GM23338 (cell line): ENCODE results near the gene LCN6. TPM values are rescaled to one million over a fixed set of nuclear protein-coding genes. Genes with fewer than 3 reads are reported as not detected.

Experiments
- ATAC-seq: fragments of 200-7000 bp; cut with Tn5 transposase; 3 replicates; pipeline ENCODE4 v1.9.1; 2020
- DNase-seq: peaks from one replicate; pipeline ENCODE4 v3.0.0-alpha.2; 2015; ENCODE audit warnings: low spot score
- H2AFZ ChIP-seq: fragments of 200-600 bp; sonication (generic); 2 replicates; pipeline ENCODE4 v1.8.0; 2016; ENCODE audit warnings: antibody characterized with exemption, mild to moderate bottlenecking, moderate library complexity
- H3F3A ChIP-seq: fragments of 200-600 bp; sonication (generic); replicated peaks from 2 replicates; pipeline ENCODE4 v1.8.0; 2017; ENCODE audit warnings: antibody characterized with exemption, mixed run types, low read depth
- H3K27ac ChIP-seq: fragments of 200-600 bp; sonication (generic); 2 replicates; pipeline ENCODE4 v1.6.1; 2016; ENCODE audit warnings: low read depth
- H3K27me3 ChIP-seq: fragments of 200-600 bp; sonication (generic); 2 replicates; pipeline ENCODE4 v1.8.0; 2016; ENCODE audit warnings: mild to moderate bottlenecking, mixed run types, moderate library complexity; ENCODE audit not compliant: insufficient read depth
- H3K36me3 ChIP-seq: fragments of 200-600 bp; sonication (generic); 2 replicates; pipeline ENCODE4 v1.8.0; 2016; ENCODE audit warnings: mild to moderate bottlenecking; ENCODE audit not compliant: insufficient read depth
- H3K4me1 ChIP-seq: fragments of 200-600 bp; sonication (generic); 2 replicates; pipeline ENCODE4 v1.8.0; 2016; ENCODE audit warnings: mild to moderate bottlenecking, moderate library complexity; ENCODE audit not compliant: insufficient read depth
- H3K4me2 ChIP-seq: fragments of 200-600 bp; sonication (generic); 2 replicates; pipeline ENCODE4 v1.7.1; 2017; ENCODE audit warnings: mixed run types
- H3K4me3 ChIP-seq: fragments of 200-600 bp; sonication (generic); 2 replicates; pipeline ENCODE4 v1.6.1; 2016; ENCODE audit warnings: mixed run types
- H3K79me2 ChIP-seq: fragments of 200-600 bp; sonication (generic); replicated peaks from 2 replicates; pipeline ENCODE4 v1.8.0; 2017; ENCODE audit warnings: mild to moderate bottlenecking; ENCODE audit not compliant: insufficient read depth
- H3K9me2 ChIP-seq: fragments of 200-600 bp; sonication (generic); 2 replicates; pipeline ENCODE4 v1.8.0; 2017; ENCODE audit not compliant: insufficient read depth
- H4K20me1 ChIP-seq: fragments of 200-600 bp; sonication (generic); replicated peaks from 2 replicates; pipeline ENCODE4 v1.8.0; 2017; ENCODE audit warnings: mild to moderate bottlenecking; ENCODE audit not compliant: insufficient read depth
- H3K27ac Mint-ChIP-seq: 2 replicates; pipeline ENCODE4 v1.8.0; 2020; ENCODE audit warnings: inconsistent platforms, mild to moderate bottlenecking, moderate library complexity, mixed read lengths
- H3K27me3 Mint-ChIP-seq: 3 replicates; pipeline ENCODE4 v1.8.0; 2022; ENCODE audit warnings: low read depth, mild to moderate bottlenecking, moderate library complexity, mixed read lengths, inconsistent platforms; ENCODE audit not compliant: insufficient read depth, poor library complexity
- H3K36me3 Mint-ChIP-seq: 3 replicates; pipeline ENCODE4 v1.8.0; 2021; ENCODE audit warnings: low read depth, mild to moderate bottlenecking, inconsistent platforms, moderate library complexity, mixed read lengths
- H3K4me1 Mint-ChIP-seq: 3 replicates; pipeline ENCODE4 v1.8.0; 2020; ENCODE audit warnings: mild to moderate bottlenecking, inconsistent platforms, mixed read lengths
- H3K4me3 Mint-ChIP-seq: 3 replicates; pipeline ENCODE4 v1.8.0; 2021; ENCODE audit warnings: moderate library complexity, mild to moderate bottlenecking, inconsistent platforms, mixed read lengths
- H3K9me3 Mint-ChIP-seq: 3 replicates; pipeline ENCODE4 v1.8.0; 2020; ENCODE audit warnings: moderate library complexity, mild to moderate bottlenecking, inconsistent platforms, mixed read lengths
- EZH2 ChIP-seq: fragments of 200-600 bp; sonication (generic); IDR thresholded peaks from one replicate; pipeline ENCODE4 v1.8.0; 2017; ENCODE audit warnings: antibody characterized with exemption, mild to moderate bottlenecking, low read depth; ENCODE audit not compliant: unreplicated experiment
- POLR2AphosphoS5 ChIP-seq: IDR thresholded peaks from 2 replicates; pipeline ENCODE4 v1.6.1; 2016; ENCODE audit warnings: antibody characterized with exemption, low read depth
- REST ChIP-seq: IDR thresholded peaks from one replicate; pipeline ENCODE4 v1.6.1; 2018; ENCODE audit warnings: antibody characterized with exemption; ENCODE audit not compliant: unreplicated experiment
- ZNF462 ChIP-seq: fragments of 250-450 bp; sonication (Bioruptor Pico); IDR thresholded peaks from 2 replicates; pipeline ENCODE4 v1.5.0; 2020; ENCODE audit warnings: mild to moderate bottlenecking, moderate library complexity
- polyA plus RNA-seq: library from polyadenylated mRNA; unstranded; fragments of >200 nt; fragmentation: Nextera tagmentation; extraction: Ambion mirVana; gene quantifications from 2 replicates; pipeline ENCODE4 v1.2.1, GENCODE V29; 2016
- total RNA-seq: library from RNA; depleted of rRNA; stranded (reverse); fragments of >200 nt; shearing (Covaris generic); gene quantifications from 2 replicates; pipeline ENCODE4 v1.2.3, GENCODE V29; 2014

The LCN6 gene
- total and polyA plus RNA-seq, 2 experiments from 2014 or later, result not detected

GRCh38 chr9:136694872-136695247, 53.5 kb downstream of the LCN6 start (continued):
- TF ChIP-seq ZNF462 (CRISPR knock-in tag), result no peak
- no peak for TF ChIP-seq REST

GRCh38 chr9:136694163-136694871, 54.0 kb downstream of the LCN6 start:
- peak overlapping the region; percentile 28; the same call in 1 of the 2 replicates for H3K4me3 ChIP-seq
- no peak overlapping the region for H3K27ac Mint-ChIP-seq
- DNase-seq (peak; percentile 85), ATAC-seq (peak; percentile 82)
- peaks cover 17% of the 10 kb centered on the region for H3K27me3 Mint-ChIP-seq
- H3K9me3 Mint-ChIP-seq, result no peaks in the 10 kb centered on the region
- H3K9me2 ChIP-seq, result no peaks in the 10 kb centered on the region
- H3K4me3 Mint-ChIP-seq, result no peak overlapping the region
- H3K4me2 ChIP-seq, result no peak overlapping the region
- peaks cover 8% of the 10 kb centered on the region for H3K4me1 Mint-ChIP-seq
- no peaks in the 10 kb centered on the region for H3K36me3 ChIP-seq
- H3K27me3 ChIP-seq, result no peaks in the 10 kb centered on the region
- H3K4me1 ChIP-seq, result no peaks in the 10 kb centered on the region; the same call in 1 of the 2 replicates
- H3K36me3 Mint-ChIP-seq, result no peaks in the 10 kb centered on the region
- no peaks in the 10 kb centered on the region for H4K20me1 ChIP-seq
- H3F3A ChIP-seq, result 0 out of 2 replicates have a peak, but pooled peaks cover under 1% of the 10 kb centered on the region
- 0 out of 2 replicates have a peak overlapping the region, but pooled peaks have one; percentile 72 for H2AFZ ChIP-seq
- no peaks in the 10 kb centered on the region for H3K79me2 ChIP-seq
- no peak overlapping the region for H3K27ac ChIP-seq
- no peak for TF ChIP-seq POLR2AphosphoS5
- no peak for TF ChIP-seq ZNF462 (CRISPR knock-in tag)
- TF ChIP-seq EZH2, result no peak
